GM12892 (cell line): ENCODE measurements around the gene PTPN4.

Experiments
- POLR2A ChIP-seq: IDR thresholded peaks from 2 replicates; pipeline ENCODE4 v1.6.1; 2011; ENCODE audit warnings: low read depth, low read length, control low read depth
- POLR2AphosphoS5 ChIP-seq: IDR thresholded peaks from 2 replicates; pipeline ENCODE4 v1.6.1; 2011; ENCODE audit warnings: low read depth, low read length, control low read depth
- TAF1 ChIP-seq: IDR thresholded peaks from 2 replicates; pipeline ENCODE4 v1.6.1; 2011; ENCODE audit warnings: low read depth, mild to moderate bottlenecking, control low read depth, low read length, borderline replicate concordance

DNA sequence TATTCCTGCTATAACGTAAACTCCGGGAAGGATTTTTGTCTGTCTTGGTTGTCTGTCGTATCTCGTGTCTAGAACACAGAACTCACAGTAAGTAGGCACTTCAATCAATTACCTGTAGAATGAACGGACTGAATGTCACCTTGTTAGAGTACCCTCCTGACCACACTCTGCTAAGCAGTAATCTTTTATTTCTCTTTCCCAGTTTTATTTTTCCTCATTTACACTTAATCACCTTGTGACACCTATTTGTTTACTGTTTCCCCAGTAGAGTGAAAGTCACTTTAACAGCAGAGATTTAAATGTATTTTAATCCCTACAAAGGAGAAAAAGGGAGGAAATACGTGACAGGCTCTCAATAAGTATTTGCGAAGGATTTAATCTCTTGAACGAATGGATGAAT is 252.6 kb downstream of the PTPN4 start:
- TF ChIP-seq TAF1 (no peak), POLR2A (no peak), POLR2AphosphoS5 (no peak)
